OCI-LY1 (cell line): Measurements from ENCODE around the gene CD84.
"Not testable (repeated sequence)": the region's sequence is repeated elsewhere in the genome, so short reads cannot be mapped to it uniquely, and the experiment has no call there.

Source experiments
- H2AFZ ChIP-seq: fragments of 200-600 bp; sonication (generic), shearing (Covaris generic); 2 replicates; pipeline ENCODE4 v1.6.0; 2014; ENCODE audit warnings: antibody characterized with exemption, mild to moderate bottlenecking, low read length
- H3F3A ChIP-seq: fragments of 200-600 bp; sonication (generic), shearing (Covaris generic); 2 replicates; pipeline ENCODE4 v1.6.0; 2014; ENCODE audit warnings: mild to moderate bottlenecking, antibody characterized with exemption, low read length, moderate library complexity; ENCODE audit not compliant: insufficient read depth
- H3K27ac ChIP-seq: fragments of 200-600 bp; sonication (generic); 2 replicates; pipeline ENCODE4 v1.5.1; 2014; ENCODE audit warnings: low read length, mixed run types, mild to moderate bottlenecking, low read depth; ENCODE audit not compliant: poor library complexity, severe bottlenecking
- H3K27me3 ChIP-seq: fragments of 200-600 bp; sonication (generic); 2 replicates; pipeline ENCODE4 v1.6.0; 2014; ENCODE audit warnings: antibody characterized with exemption, mild to moderate bottlenecking, low read length, moderate library complexity; ENCODE audit not compliant: insufficient read depth
- H3K36me3 ChIP-seq: fragments of 200-600 bp; sonication (generic); 2 replicates; pipeline ENCODE4 v1.6.1; 2014; ENCODE audit warnings: mild to moderate bottlenecking, antibody characterized with exemption, low read length, moderate library complexity, mixed read lengths; ENCODE audit not compliant: insufficient read depth
- H3K4me1 ChIP-seq: fragments of 200-600 bp; sonication (generic); 2 replicates; pipeline ENCODE4 v1.5.1; 2014; ENCODE audit warnings: mild to moderate bottlenecking, low read length, moderate library complexity; ENCODE audit not compliant: insufficient read depth, severe bottlenecking
- H3K4me2 ChIP-seq: fragments of 200-600 bp; sonication (generic), shearing (Covaris generic); 2 replicates; pipeline ENCODE4 v1.6.1; 2014; ENCODE audit warnings: low read length
- H3K4me3 ChIP-seq: fragments of 200-600 bp; sonication (generic); 2 replicates; pipeline ENCODE4 v1.5.1; 2014; ENCODE audit warnings: low read length, low read depth, mild to moderate bottlenecking, mixed read lengths; ENCODE audit not compliant: poor library complexity, severe bottlenecking
- H3K79me2 ChIP-seq: fragments of 200-600 bp; shearing (Covaris generic); 2 replicates; pipeline ENCODE4 v1.6.1; 2016; ENCODE audit warnings: mixed run types, low read length, mixed read lengths; ENCODE audit not compliant: insufficient read depth
- H3K9ac ChIP-seq: fragments of 200-600 bp; sonication (generic), shearing (Covaris generic); 2 replicates; pipeline ENCODE4 v1.6.1; 2014; ENCODE audit warnings: mild to moderate bottlenecking, low read length, mixed read lengths
- H3K9me2 ChIP-seq: fragments of 200-600 bp; sonication (generic), shearing (Covaris generic); 2 replicates; pipeline ENCODE4 v1.6.1; 2014; ENCODE audit warnings: low read depth, mild to moderate bottlenecking, low read length, mixed read lengths
- H3K9me3 ChIP-seq: fragments of 200-600 bp; shearing (Covaris generic); 2 replicates; pipeline ENCODE4 v1.6.1; 2014; ENCODE audit warnings: low read length, mixed read lengths
- H4K20me1 ChIP-seq: fragments of 200-600 bp; sonication (generic), shearing (Covaris generic); 2 replicates; pipeline ENCODE4 v1.6.0; 2016; ENCODE audit warnings: mild to moderate bottlenecking, low read length; ENCODE audit not compliant: insufficient read depth
- EZH2 ChIP-seq: fragments of 200-600 bp; sonication (generic), shearing (Covaris generic); IDR thresholded peaks from 2 replicates; pipeline ENCODE4 v1.8.0; 2017; ENCODE audit warnings: borderline replicate concordance, mixed run types, mild to moderate bottlenecking, antibody characterized with exemption, low read length, moderate library complexity, mixed read lengths
- TF ChIP-seq, protein P1 (sequence below): fragments of 200-600 bp; sonication (generic), shearing (Covaris generic); IDR thresholded peaks from 2 replicates; pipeline ENCODE4 v1.5.1; 2017; ENCODE audit warnings: mild to moderate bottlenecking, antibody characterized with exemption, low read length, moderate library complexity, mixed read lengths

The CD84 gene

GRCh38 chr1:160531809-160532556, 47.3 kb downstream of the CD84 start:
- H3K27ac ChIP-seq, H4K20me1 ChIP-seq, H3K36me3 ChIP-seq, H3F3A ChIP-seq, H3K79me2 ChIP-seq, H3K4me2 ChIP-seq, H3K27me3 ChIP-seq, H3K9me2 ChIP-seq, H3K9ac ChIP-seq, H3K9me3 ChIP-seq, H3K4me3 ChIP-seq, H2AFZ ChIP-seq: not testable (repeated sequence)
- peaks cover 10% of the 10 kb centered on the region for H3K4me1 ChIP-seq

DNA sequence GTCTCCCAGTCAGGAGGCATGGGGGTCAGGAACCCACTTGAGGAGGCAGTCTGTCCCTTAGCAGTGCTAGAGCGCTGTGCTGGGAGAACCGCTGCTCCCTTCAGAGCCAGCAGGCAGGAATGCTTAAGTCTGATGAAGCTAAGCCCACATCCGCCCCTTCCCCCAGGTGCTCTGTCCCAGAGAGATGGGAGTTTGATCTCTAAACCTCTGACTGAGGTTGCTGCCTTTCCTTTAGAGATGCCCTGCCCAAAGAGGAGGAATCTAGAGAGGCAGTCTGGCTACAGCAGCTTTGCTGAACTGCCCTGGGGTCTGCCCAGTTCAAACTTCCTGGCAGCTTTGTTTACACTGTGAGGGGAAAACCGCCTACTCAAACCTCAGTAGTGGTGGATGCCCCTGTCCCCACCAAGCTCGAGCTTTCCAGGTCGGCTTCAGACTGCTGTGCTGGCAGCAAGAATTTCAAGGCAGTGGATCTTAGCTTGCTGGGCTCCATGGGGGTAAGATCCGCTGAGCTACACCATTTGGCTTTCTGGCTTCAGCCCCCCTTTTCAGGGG, 49.8 kb downstream of the CD84 start:
- H3K4me2 ChIP-seq, H3F3A ChIP-seq, H3K9me2 ChIP-seq, H2AFZ ChIP-seq, H3K79me2 ChIP-seq, H3K27me3 ChIP-seq, H3K9ac ChIP-seq, H3K27ac ChIP-seq, H3K4me3 ChIP-seq, H3K9me3 ChIP-seq, H4K20me1 ChIP-seq, H3K36me3 ChIP-seq: not testable (repeated sequence)
- peaks cover 10% of the 10 kb centered on the region for H3K4me1 ChIP-seq

DNA sequence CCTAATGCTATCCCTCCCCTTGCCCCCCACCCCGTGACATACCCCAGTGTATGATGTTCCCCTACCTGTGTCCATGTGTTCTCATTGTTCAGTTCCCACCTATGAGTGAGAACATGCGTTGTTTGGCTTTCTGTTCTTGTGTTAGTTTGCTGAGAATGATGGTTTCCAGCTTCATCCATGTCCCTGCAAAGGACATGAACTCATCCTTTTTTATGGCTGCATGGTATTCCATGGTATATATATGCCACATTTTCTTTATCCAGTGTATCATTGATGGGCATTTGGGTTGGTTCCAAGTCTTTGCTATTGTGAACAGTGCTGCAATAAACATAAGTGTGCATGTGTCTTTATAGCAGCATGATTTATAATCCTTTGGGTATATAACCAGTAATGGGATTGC, 55.5 kb downstream of the CD84 start:
- H3K9me2 ChIP-seq, H3K36me3 ChIP-seq, H3K27me3 ChIP-seq: not testable (repeated sequence)

DNA sequence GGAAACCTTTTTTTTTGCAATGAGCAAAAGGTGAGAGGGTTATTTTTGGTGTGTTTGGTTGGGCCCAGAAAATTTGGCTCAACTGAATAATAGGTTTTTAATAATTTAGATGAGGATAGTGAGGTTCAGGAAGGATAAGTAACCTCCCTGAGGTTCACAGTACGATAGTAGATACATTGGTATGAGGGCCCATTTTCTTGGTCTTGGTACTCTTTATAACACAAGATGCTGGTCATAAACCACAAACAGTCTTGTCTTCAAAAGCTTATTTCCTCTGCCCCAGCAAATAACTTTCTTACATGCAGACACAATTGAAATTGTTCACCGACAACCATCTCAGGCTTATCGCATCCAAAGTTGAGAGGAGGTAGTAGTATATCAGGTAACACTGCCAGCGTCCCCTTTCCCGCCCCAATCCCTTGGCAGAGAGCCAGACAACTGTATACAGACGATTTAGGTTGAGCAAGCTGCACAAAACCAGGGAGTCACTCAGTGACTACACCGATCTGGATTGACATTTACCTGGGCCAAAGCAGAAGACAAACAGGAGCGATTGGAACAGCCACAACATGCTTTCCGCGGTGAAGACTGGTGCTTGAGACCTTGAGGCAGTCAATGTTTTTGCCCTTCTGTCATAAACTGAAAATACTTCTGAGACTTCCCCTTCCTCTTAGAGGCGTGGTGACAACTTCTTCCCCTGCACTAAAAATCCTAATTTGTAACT, 56.5 kb downstream of the CD84 start, which contains the start of gene SLAMF6:
Gene SLAMF6, minus strand, starts transcription at position 634 of the 724 bp plus-strand sequence. Its CDS starts 63 bp downstream, at position 571.
- H3K79me2 ChIP-seq, result peaks cover 44% of the 10 kb centered on the region
- peak within 1 kb of the TSS; percentile 86 for H3K4me3 ChIP-seq
- H3K9me3 ChIP-seq, result no peaks in the 10 kb centered on the region; the same call in 1 of the 2 replicates
- no peak for TF ChIP-seq EZH2
- no peaks in the 10 kb centered on the region for H3K27me3 ChIP-seq
- H3K27ac ChIP-seq, result peak within 1 kb of the TSS; percentile 97
- H3K4me2 ChIP-seq, result peak within 1 kb of the TSS; percentile 88
- H4K20me1 ChIP-seq, result no peaks in the 10 kb centered on the region
- H2AFZ ChIP-seq, result peak within 1 kb of the TSS; percentile 91
- H3K9me2 ChIP-seq, result no peaks in the 10 kb centered on the region
- H3F3A ChIP-seq, result no peaks in the 10 kb centered on the region
- peak within 1 kb of the TSS; percentile 92 for H3K9ac ChIP-seq
- H3K4me1 ChIP-seq, result peaks cover 42% of the 10 kb centered on the region
- H3K36me3 ChIP-seq, result peaks cover 16% of the 10 kb centered on the region

More for the DNA sequence above, 55.5 kb downstream of the CD84 start:
- peak overlapping the region; percentile 97 for H3K27ac ChIP-seq
- not testable (repeated sequence) for H3K9ac ChIP-seq, H3F3A ChIP-seq, H2AFZ ChIP-seq, H4K20me1 ChIP-seq, H3K9me3 ChIP-seq, H3K4me2 ChIP-seq, H3K4me3 ChIP-seq
- peaks cover 34% of the 10 kb centered on the region for H3K79me2 ChIP-seq
- H3K4me1 ChIP-seq, result peaks cover 42% of the 10 kb centered on the region

- H3K36me3 ChIP-seq, result peaks cover 19% of the 10 kb centered on the region
- no peaks in the 10 kb centered on the region for H4K20me1 ChIP-seq
- H2AFZ ChIP-seq, result no peak overlapping the region
- H3K79me2 ChIP-seq, result peaks cover 51% of the 10 kb centered on the region
- H3K27me3 ChIP-seq, result no peaks in the 10 kb centered on the region
- H3K4me2 ChIP-seq, result peak overlapping the region; percentile 88
- peak overlapping the region; percentile 97 for H3K27ac ChIP-seq
- H3F3A ChIP-seq, result no peaks in the 10 kb centered on the region
- H3K9me2 ChIP-seq, result no peaks in the 10 kb centered on the region
- H3K9me3 ChIP-seq, result no peaks in the 10 kb centered on the region; the same call in 1 of the 2 replicates
- peaks cover 42% of the 10 kb centered on the region for H3K4me1 ChIP-seq
- TF ChIP-seq, protein P1, sequence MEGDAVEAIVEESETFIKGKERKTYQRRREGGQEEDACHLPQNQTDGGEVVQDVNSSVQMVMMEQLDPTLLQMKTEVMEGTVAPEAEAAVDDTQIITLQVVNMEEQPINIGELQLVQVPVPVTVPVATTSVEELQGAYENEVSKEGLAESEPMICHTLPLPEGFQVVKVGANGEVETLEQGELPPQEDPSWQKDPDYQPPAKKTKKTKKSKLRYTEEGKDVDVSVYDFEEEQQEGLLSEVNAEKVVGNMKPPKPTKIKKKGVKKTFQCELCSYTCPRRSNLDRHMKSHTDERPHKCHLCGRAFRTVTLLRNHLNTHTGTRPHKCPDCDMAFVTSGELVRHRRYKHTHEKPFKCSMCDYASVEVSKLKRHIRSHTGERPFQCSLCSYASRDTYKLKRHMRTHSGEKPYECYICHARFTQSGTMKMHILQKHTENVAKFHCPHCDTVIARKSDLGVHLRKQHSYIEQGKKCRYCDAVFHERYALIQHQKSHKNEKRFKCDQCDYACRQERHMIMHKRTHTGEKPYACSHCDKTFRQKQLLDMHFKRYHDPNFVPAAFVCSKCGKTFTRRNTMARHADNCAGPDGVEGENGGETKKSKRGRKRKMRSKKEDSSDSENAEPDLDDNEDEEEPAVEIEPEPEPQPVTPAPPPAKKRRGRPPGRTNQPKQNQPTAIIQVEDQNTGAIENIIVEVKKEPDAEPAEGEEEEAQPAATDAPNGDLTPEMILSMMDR, result no peak
- TF ChIP-seq EZH2, result no peak
- peak overlapping the region; percentile 86 for H3K4me3 ChIP-seq
- H3K9ac ChIP-seq, result peak overlapping the region; percentile 92
Observed at GRCh38 chr1:160522136-160522535, 57.2 kb downstream of the CD84 start.
